HG02678 (cell line): ENCODE results near the gene FRMD4B.

ENCODE experiments used
- ATAC-seq: cut with Tn5 transposase; IDR thresholded peaks from one replicate; pipeline ENCODE4 v1.9.1; 2021; ENCODE audit warnings: mild to moderate bottlenecking, moderate library complexity; ENCODE audit not compliant: unreplicated experiment

FRMD4B gene

DNA sequence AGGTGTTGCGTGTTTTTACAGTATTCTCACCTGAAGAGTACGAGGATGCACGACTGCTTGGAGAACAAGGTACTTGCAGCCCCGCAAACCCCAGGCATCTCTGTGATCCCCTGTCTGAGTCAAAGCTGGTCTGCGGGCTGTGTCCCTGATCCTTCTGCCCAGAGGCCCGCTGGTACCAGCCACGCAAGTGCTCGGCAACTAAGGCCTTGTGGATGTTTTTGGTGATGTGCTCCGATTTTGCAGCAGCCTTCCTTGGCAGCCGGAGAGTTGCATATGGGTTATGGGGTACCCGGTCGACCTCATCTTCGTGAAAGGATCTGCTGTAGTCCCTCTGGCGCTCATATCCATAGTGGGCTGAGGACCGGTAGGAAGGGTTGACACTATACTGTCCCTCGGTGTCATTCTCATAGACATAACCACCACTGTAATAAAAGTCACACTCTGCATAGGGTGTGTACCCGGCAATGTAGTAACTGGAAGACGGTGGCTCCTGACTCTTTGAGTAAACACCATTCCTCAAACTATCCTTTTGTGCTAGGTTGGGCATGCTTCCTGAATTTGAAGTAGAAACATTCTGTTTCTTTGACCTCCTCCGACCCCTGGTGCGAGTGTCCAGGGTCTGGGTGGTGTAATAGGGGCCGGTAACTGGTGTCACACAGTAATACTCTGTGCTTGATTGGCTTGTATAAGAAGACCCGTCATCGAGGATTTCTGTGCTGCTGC lies 204.9 kb downstream of the FRMD4B start:
- ATAC-seq = no peak

DNA sequence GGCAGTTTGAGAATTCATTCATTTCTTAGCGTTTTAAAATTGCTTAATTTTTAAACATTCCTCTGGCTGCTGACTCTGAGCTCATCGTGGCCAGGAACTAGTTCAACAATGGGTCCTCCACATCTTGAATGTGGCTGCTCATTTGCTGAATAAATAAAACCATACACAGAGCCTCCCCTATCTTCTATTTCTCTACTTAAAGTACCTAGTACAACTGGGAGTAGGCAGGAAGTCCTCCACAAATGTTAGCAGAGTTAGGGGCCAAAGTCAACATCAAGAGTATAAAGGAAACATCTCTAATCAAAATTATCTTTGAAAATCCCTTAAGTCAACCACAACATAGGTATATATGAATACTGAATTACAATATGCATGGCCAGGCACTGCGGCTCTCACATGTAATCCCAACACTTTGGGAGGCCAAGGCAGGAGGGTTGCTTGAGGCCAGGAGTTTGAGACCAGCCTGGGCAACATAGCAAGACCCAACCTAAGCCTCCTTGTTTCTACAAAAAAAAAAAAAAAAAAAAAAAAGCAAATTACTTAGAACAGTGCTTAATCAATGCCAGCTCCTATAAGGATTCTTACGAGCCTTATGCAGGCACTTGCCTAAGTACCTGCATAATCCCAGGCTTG lies 206.0 kb downstream of the FRMD4B start:
- no peak for ATAC-seq

DNA sequence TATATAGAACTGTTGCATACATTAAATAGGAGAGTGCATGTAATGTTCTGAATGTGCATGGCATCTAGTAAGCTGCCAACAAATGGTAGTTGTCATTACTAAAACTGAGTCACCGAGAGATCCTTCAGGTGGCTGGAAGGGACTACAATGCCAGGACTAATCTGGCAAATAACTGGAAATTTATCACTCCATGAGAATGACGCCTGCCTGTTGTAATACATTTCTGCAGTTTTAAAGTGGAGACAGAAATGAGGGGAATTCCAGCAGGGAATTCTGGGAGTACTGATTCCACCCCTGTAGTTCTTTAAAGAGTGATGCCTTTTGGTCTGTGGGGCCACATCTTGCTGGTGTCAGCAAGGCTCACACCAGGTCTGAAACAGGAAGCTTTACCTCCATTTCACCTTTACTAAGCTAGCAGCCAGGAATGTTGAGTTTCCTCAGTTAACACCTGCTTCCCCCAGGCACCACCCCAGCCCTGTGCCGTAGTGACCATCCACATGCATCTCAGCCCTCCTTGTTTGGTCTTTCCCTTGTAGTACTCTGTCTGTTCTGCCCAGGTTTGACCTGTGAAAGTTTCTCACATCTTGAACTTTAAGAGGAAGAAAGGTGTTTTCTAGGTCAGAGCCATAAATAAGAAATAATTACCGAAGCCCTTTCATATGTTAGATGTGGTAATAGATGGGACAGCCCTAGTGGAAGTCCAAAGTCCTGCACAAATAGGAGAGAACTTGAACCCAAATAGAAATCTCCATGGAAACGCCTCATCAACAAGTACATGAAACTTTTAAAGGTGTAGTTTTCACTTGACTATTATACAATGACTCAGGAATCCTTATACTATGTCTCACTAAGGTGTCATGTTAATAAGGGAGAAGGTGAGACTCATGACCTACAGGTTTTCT lies 206.8 kb downstream of the FRMD4B start:
- ATAC-seq = no peak

DNA sequence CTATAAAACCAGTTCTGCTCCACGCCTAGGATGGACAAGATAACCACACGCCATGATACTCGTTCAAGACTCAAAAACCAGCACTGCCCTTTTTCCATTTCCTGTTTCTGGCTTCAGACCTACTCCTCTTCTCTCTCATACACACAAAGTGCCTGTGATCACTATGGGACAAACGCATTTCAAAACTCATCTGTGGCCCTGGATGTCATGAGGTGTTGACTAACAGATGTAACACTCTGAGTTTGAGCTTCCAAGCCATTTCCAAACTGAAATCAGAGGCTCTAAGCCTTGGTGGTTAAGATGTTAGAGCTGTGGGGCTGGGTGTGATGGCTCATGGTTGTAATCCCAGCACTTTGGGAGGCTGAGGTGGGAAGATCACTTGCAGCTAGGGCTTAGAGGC lies 207.8 kb downstream of the FRMD4B start:
- no peak for ATAC-seq

DNA sequence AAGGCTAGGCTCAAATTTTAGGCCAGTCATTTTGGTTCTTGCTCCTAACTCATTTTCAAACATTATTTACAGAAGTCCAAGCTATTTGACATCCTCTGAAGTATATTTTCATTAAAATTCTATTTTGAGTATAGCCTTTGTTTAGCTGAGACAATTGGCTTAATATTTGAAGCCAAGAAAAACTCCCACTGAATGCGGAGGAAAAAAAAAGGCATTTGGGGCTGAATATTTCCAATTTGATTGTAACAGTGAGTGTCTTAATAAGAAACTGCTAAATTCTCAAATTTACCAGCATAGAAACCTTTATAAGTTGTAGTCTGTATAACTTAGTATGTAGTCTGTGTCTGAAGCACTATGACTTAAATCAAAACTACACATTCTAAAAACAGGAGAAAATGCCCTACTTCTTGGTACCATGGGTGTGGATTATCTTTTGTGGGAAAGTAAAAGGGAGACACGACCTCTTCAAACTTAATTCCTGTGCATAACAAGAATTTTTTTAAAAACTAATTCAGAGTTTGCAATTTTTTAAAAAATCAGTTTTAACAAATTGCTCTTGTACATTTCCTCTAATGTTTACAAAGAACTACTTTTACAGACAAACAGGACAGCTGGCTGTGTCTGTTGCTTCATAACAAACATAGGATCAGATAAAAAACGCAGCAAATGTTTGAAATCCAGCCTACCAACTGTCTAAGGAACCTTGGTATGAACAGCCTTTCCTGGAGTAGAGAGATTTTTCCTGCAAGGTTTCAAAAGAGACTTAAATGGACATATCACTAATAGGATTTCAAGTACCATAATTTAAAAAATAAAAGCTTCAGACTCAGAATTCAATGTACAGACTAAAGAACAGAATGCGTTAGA lies 210.8 kb downstream of the FRMD4B start:
- no peak for ATAC-seq

DNA sequence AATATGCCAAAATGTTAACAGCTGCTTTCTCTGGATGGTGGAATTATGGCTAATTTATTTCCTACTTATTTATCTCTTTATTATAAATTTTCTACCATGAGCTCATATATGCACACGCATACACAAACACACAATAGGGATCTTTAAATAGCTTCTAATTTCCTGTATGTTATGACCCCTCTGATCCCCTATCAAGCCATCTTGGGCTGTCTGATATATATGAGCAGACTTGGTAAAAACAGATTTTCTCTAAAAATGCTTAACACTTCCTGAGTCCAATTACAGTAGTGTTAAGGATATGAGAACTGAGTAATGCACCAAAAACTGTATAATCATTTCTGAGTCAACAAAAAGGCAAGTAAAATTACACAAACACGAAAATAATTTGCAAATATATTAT lies 211.4 kb downstream of the FRMD4B start:
- no peak for ATAC-seq

DNA sequence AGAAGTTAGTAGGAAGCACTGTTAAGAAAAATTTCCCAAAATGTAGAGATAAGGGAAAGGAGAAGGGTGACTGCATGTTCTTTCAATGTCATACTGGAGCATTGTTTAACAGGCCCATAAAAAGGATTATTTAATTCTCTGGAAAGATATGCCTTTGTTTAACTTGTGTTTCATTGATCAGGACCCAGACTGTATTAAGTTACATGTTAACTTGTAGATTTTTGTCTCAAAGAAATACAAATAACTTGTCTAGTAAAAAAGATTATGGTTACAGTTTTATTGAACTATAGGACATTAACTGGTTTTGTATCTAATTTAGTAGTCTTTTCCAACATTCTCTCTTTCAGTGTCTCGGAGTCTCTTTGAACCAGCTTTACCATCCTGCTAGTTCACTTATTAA lies 213.8 kb downstream of the FRMD4B start:
- ATAC-seq = no peak

DNA sequence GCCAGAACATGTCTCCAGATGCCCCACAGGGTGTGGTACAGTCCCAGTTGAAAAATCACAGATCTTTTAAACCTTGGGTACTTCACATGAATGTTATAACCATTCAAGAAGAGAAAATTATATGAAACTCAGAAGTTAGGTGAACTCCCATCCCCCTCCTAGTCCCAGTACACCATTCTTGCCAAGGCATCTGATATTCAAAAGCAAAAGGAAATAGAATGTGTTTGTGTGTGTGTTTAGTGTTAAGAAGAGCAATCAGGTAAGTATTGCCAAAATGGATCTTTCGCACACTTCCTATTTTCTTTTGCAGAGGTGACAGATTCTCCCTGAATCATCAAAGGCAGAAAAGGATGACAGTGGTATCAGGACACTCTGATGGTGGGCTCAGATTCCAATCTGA lies 219.4 kb downstream of the FRMD4B start:
- ATAC-seq = no peak

DNA sequence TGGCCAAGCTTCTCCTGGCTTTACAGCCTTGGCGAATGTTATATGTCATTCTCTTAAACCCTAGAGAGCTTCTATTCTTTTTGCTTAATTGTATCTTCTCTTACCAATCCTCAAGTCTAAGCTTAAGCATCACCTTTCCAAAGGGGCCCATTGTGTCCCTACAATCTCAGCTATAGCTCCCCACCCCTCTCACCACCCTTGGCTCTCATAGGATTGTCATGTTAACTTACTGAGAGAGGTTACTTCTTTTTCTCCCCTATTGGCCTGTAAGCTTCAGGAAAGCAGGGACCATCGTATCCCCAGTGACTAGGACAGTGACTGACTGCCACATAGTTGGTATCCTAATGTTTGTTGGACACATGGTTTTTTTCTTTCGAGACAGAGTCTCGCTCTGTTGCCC lies 220.1 kb downstream of the FRMD4B start:
- ATAC-seq = no peak

DNA sequence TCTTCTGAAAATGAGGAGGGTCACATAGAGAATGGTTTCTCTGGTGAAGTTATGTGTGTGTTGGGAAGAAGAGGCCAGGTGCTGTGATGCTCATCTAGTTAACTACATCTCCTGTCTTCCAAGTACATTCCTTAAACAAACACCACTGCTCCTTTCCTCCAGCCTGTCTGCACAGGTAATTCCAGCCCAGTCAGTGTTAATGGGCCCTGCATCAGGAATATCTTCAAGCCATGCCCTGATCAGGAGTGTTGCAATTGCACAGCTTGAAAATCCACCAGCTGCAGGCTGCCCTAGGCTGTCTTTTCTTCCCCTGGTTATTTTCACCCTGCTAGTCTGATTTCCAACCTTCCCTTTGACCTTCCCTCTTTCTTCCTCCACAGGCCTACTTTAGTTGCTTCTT lies 221.6 kb downstream of the FRMD4B start:
- ATAC-seq = no peak

DNA sequence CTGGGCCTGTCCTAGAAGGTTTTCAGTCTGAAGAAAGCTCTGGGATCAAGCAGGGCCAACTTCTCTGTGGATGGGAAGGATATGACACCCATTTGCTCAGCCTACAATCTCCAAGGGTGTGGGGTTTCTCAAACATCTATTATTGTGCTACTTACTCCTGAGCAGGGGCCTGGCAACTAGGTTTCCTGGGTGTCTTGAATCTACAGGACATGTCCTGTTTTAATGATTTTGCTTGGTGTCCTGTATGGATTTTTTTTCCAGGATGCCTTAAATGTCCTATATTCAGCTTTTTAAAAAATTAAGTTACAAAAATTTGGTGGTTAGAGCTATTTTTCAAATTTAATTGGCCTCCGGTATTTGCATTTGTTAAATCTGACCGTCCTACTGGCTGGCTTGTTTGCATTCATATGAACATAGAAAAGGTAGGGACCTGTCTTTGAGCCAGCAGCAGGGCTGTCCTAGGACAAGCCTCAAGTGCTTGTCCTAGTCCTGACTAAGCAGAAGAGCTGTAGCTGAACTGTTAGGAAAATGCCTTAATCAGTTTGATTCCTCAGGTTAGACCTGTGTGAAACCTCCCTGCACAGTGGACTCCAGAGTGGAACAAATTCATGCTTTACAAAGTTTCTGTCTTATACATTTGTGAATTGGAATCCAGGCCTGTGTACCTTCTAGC lies 223.4 kb downstream of the FRMD4B start:
- ATAC-seq = no peak

DNA sequence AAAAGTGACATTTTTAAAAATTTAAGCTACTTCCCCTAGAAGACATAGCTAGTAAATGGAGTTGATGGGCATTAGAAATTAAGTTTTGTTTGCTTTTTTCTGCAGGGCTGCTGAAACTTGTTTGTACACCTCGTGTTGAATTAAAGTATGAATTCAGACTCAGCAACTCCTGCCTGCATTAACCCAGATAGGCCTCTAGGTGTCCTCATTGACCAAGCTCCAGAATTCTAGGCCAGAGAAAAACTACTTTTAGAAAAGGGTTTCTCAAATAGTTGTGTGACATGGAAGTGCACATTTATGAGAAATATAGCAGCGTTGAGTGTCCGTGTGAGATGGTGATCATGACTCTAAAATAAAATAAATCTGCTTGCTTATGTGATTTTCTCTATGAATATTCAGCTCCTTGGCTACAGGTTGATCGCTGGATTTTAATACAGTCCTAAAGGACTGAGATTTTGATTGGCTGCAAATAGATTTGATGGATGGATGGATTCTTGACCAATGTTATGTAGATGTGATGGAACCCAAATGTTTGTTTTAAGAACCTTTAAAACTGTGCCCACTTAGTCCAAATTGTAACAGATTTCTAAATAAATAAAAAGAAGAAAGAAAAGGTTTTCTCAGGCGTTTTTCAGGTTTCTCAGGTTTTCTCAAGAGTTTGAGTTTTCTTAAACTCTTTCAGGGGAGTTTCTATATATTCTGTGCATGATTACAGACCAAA lies 224.1 kb downstream of the FRMD4B start:
- ATAC-seq = peak; percentile 59

DNA sequence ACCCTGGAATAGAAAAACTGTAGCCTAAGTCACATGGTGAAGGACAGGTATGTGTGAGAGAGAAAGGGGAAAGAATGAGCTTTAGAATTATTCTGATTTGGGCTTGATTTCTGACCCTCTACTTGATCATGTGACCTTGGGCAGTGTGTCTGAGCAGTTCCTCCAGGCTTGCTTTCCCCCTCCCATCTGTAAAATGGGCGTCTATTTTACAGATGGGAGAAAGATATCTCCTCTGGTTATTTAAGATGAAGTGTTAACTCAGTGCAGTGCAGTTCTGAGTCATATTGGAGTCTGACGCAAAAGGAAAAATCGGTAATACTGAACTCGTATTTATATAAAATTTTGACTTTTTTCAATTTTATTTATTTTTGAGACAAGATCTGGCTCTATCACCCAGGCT lies 225.4 kb downstream of the FRMD4B start:
- ATAC-seq = no peak

DNA sequence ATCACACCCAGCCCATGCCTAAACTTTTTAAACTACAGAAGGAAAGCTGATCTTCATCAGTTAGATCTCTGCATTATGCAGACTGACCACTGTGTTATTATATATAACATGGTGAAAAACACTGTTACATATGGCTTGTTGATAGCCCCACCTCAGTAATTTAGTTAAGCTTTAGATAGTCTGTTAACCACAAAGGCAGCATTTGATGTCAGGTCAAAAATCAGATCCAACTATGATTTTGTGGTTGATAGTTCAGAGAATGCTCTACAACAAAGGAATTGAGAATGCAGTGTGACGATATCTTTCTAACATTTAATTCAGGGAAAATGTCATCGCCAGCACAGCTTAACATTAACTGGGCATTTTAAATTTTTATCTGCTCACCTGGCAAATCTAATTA lies 225.8 kb downstream of the FRMD4B start:
- ATAC-seq = no peak

DNA sequence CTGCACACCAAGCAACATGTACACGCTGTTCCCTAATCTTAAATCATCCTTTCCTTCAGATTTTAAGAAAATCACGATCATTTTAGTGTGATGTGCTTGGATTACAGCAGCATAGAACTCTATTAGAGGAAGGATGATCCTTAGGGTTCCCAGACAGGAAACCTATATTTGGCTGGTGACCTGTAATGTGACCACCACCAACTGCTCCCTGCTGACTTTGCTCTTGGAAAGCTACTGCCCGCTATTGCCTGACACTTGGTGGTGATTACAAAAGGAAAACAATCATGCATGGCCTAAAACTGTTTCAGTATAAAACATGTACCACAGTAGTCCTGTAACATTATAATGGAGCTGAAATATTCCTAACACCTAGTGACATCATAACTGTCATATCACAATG lies 236.3 kb downstream of the FRMD4B start:
- no peak for ATAC-seq

DNA sequence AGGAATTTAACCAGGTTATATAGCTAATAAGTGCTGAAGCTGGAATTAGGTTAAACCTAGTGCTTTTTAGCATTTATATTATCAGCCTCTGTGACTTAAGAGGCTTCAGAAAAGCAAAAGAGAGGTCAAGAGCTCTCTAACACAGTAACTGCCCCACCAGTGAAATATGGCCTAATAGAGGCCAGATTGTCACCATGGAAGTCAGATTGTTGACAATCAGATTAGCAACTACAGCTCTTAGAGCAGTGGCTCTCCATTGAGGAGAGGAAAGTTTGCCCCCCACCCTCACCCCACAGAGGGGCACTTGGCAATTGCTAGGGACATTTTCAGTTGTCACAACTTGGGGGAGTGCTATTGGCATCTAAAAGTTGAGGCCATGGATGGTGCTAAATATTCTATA lies 240.2 kb downstream of the FRMD4B start:
- no peak for ATAC-seq

DNA sequence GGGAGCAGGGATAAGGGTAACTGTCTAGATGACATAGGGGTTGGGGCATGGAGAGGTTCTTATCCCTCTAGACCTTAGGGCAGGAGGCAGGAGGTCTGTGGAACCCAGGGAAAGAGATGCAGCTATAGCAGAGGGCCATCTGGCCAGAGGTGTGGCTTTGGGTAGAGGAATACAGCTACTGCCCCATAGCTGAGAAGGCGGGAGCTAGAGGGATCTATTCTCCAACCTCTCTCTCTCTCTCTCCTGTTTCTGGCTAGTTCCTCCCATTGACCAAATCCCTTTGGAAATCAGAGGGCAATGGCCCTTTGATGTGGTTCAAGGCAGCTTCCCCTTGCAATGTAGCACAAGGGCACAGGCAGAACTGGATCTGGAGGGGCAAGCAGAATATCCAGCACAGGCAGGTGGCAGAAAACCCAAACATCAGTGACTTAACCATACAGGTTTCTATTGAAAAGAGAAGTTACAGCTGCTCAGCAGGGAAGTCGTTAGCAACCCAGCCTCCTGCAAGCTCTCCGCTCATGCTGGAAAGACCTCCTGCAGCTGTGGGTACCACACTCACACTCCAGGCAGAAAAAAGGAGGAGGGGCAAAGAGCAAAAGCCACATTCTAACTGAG lies 241.2 kb downstream of the FRMD4B start:
- ATAC-seq = no peak

DNA sequence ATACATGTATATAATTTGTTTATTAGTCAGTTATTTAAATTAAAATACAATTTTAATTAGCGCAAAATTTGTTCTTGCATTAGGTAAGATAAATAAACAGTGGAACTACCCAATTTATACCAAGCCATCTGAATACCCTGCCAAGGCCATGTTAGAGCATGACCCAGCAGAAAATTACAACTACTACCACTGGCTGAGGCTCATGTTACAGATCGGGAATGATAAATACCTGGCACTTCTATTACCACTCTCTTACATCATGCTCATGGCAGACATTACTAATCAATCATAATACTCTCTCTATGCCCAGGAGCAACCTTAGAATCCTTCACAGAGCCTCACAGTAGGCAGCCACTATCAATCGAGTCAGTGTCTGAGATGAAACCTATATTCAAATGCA lies 242.3 kb downstream of the FRMD4B start:
- no peak for ATAC-seq

DNA sequence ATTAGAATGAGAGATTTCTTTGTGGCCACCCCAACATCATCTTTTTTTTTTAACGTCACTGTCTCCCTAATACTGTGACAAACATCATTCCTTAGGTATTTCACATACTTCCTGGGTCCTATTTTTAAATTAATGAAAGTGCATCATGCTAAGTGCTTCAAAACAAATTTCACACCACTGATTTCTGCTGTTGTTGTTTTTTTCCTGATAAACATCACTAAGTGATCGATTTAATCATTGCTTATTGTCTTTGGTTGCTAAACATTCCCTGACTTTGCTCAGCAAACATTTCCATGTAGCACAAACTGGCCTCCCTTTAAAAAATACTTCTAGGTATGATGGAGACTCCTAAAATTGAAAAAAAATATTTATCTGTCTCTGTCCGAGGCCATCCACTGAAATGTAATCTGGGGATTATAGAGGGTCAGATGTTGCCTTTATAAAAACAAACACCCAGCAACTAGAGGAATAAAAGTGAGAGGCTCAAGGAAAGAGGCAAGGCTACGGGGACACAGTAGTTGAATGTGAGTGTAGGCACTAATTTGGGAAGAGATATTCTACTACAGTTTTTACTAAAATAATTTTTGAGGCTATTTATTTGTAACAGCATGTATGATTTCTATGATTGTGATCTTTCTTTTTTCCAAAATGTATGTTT lies 243.0 kb downstream of the FRMD4B start:
- no peak for ATAC-seq
